Stimulated activated CD4-positive, alpha-beta T cell treated with anti-CD3 and anti-CD28 coated beads, Interleukin-4, amount 100 ng/mL, for 24 hours (primary cell): Measurements from ENCODE around the gene VGLL4.
"Not testable (repeated sequence)": the region's sequence is repeated elsewhere in the genome, so short reads cannot be mapped to it uniquely, and the experiment has no call there.

Experiments
- DNase-seq: peaks from one replicate; pipeline ENCODE4 v3.0.0-alpha.2; 2020

Gene VGLL4

DNA sequence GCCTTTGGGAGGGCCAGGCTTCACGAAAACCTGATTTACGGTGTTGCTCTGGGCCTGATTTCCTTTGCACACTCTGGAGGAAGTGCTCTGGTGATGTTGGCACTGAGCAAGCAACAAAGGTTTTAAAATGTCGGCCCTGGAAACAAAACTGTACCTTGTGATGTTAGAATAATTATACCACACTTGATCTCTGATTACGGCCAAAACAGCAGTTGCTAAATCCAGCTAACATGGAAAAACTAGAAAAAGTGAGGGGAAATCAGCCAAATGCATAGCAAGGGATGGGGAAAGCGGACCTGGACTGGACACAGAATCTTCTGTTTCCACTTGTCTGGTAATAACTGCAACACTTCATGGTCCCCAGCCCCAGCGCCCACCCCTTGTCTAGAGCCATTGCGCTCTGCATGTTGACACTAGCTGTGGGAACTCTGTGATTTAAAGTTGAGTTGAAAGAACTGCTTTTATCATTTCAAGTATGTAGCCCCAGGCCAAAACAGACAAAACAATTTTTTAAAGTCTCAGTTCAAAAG is 120.1 kb downstream of the VGLL4 start:
- no peak for DNase-seq

DNA sequence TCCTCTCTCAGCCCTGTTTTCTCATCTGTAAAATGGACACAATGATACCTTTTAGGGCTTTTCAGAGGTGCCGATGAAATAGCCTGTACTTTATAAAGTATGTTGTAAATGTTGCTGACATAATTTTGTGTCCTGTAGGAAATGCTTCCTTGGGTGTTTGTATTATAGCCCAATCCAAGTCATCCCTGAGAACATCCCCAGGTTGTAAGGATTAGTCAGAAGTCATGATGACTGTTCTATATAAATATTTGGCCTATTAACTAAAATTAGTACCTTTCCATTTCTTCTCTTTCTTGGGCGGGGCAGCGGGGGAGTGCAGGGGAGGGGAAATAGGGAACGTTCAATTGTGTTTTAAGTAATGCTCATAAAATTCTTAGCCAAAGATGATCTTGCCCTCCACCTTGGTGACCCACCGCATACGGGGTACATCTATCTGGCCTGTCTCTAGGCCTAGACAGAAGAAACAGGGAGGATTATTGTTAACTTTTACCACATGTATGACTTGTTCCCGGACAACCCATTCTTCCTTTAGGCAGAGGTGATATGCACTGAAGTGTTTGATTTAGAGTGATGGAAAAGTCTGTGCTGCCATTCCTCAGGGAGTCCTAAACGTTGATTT is 120.7 kb downstream of the VGLL4 start:
- no peak for DNase-seq

DNA sequence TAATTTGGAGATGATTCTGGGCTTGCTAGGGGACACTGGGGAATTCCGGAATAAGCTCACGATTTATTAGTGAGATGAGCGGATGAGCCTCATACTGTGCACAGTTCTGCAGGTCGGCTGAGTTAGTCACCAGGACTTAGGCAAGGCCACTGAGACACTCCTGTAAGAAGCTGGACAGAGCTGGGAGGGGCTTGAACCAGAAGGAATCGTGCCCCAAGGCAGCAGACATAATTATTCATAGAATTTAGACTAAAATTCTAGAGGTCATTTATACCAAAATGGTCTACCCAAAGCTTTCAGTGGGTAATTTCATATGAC is 121.4 kb downstream of the VGLL4 start:
- no peak for DNase-seq

DNA sequence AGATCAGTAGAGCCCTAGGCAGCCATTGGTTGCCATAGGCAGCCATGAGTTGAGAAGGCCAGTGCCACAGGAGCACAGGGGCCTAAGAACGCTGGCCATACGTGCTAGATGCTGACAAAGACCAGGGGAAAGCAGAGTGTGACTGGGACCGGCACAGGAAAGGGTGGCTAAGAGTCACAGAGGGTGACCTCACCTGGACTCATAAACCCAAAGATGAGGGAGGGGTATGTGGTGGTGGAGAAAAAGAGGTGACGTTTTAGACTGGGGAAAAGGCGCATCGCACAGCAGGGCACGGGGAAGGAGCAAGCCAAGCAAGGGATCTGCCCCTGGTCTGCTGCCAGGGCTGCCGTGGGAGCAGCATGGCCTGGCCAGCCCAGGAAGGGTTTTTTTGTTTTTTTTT is 122.5 kb downstream of the VGLL4 start:
- DNase-seq: no peak

DNA sequence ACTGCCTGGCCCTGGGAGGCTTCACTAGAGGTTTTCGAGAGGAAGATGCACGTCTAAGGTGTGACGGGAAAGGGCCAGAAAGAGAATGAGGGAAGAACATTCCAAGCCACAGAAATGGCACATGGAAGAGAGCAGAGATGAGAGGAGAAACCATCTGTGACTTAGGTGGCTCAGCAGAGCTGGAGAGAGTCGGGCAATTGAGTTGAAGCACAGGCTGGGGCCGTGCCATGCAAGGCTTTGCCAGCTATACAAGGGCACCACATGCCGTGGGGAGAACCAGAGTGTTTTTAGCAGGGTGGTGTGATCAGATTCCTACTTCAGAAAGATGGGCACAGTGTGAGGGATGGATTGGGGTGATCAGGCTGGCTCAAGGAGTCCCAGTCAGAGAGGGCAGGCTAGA is 126.1 kb downstream of the VGLL4 start:
- no peak for DNase-seq

DNA sequence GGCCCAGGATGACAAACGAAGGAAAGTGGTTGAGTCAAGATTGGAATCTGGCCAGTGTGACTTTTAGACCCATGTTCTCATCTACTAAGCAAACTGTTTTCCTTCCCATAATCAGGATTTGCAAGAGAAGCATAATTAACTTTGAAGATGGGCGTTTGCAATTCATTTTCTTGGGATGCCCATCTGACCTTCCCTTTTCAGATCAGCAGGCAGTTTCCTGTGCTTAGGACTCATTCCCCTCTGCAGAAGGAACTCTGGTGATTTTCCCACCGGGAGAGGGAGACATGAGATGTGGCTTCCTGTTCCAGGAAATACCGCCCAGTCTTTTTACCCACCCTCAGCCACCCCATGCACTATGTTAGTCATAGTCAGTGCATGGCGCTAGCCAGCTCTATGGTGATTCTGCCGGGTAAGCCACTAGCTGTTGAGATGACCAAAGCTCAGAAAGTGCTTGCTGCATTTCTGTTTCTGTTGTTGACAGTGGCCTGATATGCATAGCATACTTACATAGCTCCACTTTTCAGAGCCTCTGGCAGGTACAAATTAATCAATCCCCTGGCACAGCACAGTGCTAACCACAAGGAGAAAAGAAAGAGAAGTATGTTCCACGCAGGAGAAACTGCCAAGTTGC is 129.4 kb downstream of the VGLL4 start:
- no peak for DNase-seq

DNA sequence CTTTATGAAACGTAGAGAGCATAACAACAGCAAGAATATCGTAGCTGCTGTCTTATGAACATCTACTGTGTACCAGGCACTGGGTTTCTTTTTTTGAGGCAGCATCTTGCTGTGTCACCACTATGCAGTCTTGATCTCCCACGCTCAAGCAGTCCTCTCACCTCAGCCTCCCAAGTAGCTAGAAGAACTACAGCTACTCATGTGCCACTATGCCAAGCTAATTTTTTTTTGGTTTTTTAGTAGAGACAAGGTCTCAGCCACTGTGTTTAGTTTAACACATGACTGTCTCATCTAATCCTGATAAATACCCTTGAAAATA is 129.9 kb downstream of the VGLL4 start:
- DNase-seq: no peak

DNA sequence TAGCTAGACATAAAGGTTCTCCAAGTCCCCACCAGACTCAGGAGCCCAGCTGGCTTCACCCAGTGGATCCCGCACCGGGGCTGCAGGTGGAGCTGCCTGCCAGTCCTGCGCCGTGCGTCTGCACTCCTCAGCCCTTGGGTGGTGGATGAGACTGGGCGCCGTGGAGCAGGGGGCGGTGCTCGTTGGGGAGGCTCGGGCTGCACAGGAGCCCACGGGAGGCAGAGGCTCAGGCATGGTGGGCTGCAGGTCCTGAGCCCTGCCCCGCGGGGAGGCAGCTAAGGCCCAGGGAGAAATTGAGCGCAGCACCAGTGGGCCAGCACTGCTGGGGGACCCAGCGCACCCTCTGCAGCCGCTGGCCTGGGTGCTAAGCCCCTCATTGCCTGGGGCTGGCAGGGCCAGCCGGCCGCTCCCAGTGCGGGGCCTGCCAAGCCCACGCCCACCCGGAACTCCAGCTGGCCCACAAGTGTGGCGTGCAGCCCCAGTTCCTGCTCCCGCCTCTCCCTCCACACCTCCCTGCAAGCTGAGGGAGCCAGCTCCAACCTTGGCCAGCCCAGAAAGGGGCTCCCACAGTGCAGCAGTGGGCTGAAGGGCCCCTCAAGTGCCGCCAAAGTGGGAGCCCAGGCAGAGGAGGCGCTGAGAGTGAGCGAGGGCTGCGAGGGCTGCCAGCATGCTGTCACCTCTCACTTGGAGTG is 130.4 kb downstream of the VGLL4 start:
- not testable (repeated sequence) for DNase-seq

DNA sequence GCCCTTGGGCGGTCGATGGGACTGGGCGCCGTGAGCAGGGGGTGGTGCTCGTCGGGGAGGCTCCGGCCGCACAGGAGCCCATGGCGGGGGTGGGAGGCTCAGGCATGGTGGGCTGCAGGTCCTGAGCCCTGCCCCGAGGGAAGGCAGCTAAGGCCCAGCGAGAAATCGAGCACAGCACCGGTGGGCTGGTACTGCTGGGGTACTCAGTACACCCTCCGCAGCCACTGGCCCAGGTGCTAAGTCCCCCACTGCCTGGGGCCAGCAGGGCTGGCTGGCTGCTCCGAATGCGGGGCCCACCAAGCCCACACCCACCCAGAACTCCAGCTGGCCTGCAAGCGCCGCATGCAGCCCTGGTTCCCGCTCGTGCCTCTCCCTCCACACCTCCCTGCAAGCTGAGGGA is 132.1 kb downstream of the VGLL4 start:
- DNase-seq: not testable (repeated sequence)

DNA sequence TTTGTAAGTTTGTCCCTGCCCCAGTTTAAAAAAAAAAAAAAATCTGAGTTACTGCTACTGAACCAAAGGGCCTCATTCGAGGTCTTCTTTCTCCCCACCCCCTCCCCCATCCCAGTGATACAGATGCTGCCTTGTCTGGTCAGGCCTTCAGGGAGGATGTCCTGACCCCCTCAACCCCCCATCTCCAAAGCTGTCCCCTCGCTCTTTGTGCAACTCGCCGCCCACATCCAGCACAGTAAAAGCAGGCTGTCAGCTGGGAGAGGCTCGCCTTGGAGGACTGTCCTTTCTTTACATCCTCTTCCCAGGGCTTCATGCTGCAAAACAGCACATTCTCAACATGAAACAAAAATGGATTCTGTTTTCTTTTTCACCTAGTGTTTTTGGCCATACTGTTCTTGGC is 133.4 kb downstream of the VGLL4 start:
- DNase-seq: no peak

DNA sequence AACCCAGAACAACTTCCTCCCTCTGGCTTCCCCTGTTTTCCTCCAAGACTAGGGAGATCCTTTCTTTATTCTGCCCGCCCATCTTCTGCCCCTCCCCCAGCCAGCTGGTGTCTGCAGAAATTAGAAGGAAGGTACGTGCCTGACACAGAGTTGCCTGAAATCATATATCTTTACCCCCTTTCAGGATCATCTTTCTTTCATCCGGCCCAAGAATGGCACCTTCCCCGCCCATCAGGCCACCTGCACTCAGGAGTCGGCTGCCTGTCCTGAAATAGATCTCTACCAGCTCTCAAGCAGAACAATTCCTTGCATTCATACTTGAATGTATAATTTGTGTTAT is 133.7 kb downstream of the VGLL4 start:
- DNase-seq: no peak

DNA sequence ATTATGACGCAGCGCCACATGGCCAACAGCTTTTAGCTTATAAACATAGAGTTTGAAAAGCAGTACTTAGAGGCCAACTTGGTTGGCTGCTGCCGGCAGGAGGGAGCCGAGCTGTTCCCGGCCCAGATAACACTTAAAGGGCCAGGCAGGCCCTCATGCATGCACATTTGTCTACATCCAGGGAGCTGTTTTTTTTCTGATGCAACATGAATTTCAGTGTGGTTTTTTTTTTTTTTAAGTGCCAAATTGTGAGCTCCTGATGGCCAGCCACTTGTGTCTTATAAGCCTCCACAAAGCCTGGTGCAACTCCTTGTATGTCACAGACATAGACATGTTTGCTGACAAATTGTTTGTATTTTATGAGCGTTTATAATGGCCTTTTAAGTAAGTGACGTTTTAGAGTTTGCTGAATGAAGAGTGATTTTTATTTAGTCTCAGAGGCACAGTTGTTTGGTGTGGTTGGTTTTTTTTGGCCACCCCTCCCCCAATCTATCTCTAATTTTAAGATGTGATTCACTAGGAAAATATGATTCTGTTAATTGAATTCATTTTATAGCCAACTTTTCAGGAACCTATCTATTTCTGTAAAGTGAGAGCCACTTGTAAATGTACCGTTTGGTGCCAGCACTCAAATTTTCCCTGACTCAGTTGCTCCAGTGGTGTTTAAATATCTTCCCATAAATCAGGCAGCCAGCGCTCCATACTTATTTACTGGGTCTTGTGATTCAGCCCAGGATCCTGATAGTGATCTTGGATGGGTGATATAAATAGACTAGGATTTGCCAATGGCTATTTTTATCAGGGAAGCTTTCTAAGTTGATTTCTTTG is 134.3 kb downstream of the VGLL4 start:
- DNase-seq: no peak

DNA sequence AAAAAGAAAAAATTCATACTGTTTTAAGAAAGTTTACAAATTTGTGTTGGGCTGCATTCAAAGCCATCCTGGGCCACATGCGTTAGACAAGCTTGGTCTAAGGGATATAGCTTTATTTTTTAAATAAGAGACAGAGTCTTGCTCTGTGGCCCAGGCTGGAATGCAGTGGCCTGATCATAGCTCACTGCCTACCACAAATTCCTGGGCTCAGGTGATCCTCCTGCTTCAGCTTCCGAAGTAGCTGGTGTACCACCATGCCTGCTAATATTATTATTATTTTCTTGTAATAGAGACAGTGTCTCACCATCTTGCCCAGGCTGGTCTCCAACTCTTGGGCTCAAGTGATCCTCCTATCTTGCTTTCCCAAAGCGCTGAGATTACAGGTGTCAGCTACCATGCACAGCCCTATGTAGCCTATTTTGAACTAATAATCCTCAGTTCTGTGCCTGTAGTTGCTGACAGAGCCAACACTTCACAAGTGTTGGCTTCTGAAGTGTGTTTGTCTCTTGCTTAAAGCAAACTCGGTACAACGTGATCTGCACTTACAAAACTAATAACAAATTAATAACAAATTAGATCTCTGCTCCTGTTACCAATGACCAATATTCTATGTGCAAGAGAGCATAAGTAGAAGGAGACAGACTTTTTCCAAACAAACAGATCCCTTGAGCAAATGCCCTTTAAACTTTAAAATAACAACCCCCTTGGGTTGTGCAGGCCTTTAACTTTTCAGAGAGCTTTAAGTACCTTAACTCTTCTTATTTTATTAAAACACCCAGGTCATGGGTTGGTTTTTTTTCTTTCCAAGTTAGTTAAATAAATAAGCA is 135.2 kb downstream of the VGLL4 start:
- DNase-seq: no peak

DNA sequence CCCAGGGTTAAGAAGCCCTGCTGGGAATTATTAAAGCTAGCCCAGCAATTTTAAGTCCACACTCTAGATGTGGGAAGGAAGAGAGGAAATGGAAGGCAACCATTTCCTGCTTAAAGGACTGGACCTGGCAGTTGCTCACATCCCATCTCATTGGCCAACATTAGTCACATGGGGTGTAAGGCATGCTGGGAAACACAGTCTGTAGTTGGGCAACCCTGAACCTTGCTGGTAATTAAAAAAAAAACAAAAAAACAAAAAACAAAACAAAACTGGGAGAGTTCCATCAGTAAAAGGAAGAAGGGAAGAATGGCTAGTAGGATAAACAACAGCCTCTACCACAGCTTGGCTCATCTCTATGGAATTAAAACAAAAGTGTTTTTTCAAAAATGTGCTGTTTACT is 136.0 kb downstream of the VGLL4 start:
- DNase-seq: no peak
